Activated naive CD4-positive, alpha-beta T cell (primary cell): Measurements from ENCODE around the gene CPNE5.
"Not testable (repeated sequence)": the region's sequence is repeated elsewhere in the genome, so short reads cannot be mapped to it uniquely, and the experiment has no call there.

Source experiments
- DNase-seq, 4 experiments: peaks; one replicate each; lab custom pipeline; 2025; lab: John Stamatoyannopoulos, UW

The CPNE5 gene

DNA sequence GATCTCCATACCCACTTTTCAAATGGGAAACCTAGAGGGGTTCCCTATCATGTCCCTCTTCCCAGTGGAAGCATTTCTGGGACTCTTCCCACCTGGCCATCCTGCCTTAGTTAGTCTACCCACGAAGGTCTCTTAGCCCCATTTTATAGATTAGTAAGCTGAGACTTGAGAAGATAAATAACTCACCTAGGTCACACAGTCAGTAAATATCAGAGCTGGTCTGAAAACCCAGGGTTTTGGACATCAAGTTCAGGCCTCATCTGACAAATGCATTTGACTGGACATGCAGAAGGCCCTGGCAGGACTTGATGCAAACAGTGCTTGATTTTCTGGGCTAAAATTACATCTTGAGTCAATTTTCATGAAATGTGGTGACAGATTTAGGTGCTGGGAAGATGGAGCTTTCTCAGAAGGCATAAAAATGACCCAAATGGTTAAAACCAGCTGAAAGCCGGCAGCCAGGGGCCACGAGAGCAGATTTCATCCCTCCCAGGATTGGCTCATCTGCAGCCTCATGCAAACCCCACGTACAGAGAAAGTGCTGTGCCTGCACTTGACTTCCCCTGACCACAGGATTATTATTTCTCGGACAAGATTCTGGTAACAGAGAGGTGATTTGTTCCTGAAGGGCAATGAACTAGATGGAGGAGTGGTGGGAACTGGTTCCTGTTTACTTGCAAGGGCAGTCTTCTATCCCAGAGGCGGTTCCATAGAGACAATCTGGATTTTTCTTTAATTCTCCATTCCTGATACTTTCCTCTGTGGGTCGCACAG, 23.1 kb downstream of the CPNE5 start:
- DNase-seq: no peak

DNA sequence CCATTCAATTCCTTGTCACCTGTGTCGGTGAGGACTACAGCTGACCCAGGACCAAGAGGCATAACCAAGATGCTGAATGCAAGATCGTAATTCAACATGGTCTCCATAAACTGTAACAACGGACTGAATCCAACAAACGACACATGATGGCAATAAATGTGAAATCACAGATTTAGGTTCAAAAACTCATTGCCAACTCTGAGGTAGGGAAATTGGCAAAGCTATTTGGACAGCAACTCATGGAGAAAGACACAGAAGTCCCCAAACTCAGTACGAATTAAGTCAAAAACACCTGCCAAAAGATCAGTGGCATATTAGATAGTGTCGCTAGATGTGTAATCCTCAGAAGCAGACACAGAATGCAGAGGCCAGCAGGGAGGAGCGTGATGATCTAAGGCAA, 25.0 kb downstream of the CPNE5 start:
- no peak for DNase-seq

GRCh38 chr6:36813526-36813925, 25.7 kb downstream of the CPNE5 start:
- DNase-seq: no peak

GRCh38 chr6:36813047-36813446, 26.2 kb downstream of the CPNE5 start:
- not testable (repeated sequence) for DNase-seq

DNA sequence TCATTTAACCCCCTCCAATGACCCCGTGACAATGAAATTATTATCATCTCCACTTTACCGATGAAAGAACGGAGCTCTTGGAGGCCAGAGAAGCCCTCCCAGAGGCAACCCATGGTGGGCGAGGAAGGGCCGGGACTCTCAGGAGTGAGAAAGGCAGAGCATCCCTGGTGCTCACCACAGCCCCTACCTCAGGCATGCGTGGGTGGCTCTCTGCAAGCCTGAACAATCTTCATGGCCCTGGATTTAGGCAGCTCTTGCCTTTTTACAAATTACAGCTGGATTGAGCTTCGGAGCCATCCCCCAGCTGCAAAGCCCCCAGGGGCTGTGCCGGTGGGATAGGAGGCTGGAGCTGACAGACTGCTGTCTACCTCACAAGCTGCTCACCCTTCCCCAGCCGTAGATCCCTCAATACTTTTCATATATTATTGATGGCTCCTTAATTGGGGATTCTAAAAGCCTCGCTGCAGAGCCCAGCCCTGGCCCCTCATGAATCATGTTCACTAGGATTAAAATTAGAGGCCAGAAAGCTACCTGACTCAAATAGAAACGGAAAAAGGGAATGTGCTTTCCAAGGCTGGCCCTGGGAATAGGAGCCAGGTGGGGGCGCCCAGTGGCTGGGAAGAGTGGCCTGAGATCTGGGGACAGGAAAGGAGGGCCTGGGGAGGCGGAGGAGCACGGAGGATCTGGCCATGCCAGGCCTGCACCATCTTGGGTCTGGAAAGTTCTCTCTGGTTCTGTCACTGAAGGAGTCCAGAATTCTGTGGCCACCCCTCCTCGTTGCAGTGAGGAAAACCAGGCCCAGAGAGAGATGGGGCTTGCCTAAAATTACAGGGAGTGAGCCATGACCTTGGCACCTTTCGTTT, 29.1 kb downstream of the CPNE5 start:
- DNase-seq: no peak

GRCh38 chr6:36809156-36809555, 30.1 kb downstream of the CPNE5 start:
- no peak for DNase-seq

DNA sequence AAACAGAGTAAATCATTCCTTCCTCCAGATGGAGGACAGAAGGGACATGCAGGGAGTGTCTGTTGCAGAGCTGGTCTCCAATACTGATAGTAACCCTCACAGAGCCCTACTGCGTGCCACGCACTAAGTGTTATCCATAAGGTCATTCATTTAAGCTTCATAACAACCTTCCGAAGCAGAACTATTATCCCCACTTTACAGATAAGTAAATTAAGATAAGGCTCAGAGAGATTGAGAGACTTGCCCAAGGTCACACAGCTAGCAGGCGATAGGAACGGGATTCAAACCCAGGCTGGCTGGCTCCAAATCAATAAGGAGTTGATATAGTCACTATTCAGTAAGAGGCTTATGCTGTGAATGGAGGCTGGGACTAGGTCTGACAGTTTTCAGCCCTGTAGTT, 30.6 kb downstream of the CPNE5 start:
- DNase-seq: no peak

GRCh38 chr6:36807750-36808149, 31.5 kb downstream of the CPNE5 start:
- no peak for DNase-seq

- DNase-seq: no peak
These were observed 32.1 kb downstream of the CPNE5 start for GRCh38 chr6:36807143-36807542.

- no peak for DNase-seq
These were observed 33.3 kb downstream of the CPNE5 start for GRCh38 chr6:36805917-36806316.

- no peak for DNase-seq
These were observed 34.0 kb downstream of the CPNE5 start for GRCh38 chr6:36805096-36805797.

DNA sequence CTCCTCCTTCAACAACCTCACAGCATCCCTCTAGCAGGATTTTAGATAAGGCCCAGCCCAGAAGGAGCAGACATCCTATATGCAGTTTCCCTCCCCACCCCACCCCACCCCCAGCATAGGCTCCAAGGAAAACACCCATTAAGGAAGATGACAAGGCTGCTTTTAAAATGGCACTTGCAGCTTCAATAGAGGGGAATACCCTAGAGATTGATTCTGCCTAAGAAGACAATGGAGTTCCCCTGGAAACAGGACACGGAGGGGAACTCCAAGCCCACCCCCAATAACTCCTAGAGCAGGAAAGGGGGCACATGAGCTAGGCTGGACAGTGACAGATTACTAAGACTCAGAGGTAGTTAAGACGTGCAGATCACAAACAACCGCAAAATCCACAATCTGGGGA, 34.7 kb downstream of the CPNE5 start:
- DNase-seq: no peak

DNA sequence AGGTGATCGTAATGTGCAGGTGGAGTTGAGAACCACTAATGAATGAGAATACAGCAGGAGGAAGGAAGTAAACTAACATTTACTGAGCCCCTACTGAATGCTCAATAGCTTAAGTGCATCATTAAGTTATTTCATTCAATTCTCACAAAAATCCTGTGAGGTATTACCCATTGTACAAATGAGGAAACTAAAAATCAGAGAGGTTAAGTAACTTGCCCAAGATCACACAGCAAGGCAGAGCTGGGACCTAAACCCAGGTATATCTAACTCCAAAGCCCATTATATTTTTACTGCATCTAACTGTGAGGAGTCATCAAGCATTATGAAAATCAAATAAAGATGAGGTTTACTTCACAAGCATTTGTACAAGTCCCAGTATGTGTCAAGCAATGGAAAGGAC, 35.3 kb downstream of the CPNE5 start:
- DNase-seq: no peak

DNA sequence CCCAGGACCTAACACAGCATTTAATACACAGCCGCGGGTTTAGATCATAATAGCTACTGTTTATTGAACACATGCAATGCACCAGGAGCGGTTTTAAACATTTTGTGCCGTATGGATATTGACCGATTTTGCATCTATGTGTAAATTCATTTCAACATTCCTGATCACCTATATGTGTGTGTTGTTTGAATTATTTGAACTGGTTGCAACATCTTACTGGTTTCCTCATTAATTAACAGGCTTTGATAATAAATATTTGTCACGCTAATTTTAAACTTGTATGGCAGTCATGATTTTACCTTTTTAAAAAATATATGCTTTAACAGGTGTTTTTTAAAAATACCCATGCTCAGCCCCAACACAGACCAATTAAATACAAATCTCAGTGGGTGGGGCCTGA, 35.8 kb downstream of the CPNE5 start:
- no peak for DNase-seq

- DNase-seq: no peak
These were observed 38.8 kb downstream of the CPNE5 start for GRCh38 chr6:36800223-36801076.

GRCh38 chr6:36798852-36799251, 40.4 kb downstream of the CPNE5 start:
- no peak for DNase-seq

GRCh38 chr6:36797653-36798052, 41.6 kb downstream of the CPNE5 start:
- DNase-seq: no peak

- no peak for DNase-seq
These were observed 42.2 kb downstream of the CPNE5 start for GRCh38 chr6:36797055-36797454.

DNA sequence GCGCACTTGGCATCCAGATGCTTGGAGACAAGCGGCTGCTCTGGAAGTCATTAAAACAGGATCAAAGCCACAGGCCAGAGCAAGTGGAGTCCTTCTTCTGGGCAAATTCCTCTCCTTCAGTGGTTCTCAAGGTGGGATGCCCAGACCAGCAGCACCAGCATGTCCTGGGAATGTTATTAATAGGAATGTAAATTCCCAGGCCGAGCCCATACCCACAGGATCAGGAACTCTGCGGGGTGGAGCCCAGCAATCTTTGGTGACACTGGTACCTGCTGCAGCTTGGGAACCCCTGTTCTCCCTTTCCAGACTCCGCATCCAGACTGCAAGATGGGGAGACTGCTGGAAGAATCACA, 44.6 kb downstream of the CPNE5 start:
- DNase-seq: no peak

DNA sequence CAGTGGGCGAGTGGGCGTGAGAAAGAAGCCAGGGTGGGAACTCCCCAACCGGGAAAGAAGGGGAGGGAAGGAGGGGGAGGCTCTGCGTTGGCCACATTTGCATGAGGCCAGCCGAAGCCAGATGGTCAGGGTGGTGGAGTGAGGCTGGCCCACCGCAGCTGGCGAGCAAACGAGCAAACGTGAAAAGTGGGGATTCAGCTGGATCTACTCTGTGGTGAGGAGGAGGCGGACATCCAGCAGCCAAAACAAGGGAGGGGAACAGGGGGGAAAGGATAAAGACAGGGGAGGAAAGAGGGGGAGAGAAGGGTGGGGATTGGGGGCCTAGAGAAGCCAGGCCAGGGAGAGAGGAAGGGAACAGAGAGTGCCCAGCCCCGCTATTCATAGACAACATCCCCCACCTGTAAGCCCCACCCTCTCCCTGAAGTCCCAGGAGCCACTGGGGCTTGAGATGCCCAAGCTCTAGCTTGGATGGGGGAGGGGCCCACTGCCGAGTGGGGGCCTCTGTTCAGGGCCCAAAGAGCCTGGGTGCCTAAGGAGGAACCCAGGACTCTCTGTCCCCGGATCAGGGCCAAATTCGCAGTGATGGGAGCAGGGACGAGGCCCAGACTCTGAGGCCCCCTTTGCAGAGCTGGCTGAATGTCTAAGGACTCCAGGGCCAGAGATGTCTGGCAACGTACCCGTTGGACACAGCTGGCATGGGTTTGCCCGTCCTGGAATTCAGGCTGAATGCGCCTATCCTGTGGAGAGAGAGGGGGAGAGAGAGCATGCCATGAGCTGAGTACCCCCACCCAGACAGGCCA, 45.1 kb downstream of the CPNE5 start:
- DNase-seq: no peak

DNA sequence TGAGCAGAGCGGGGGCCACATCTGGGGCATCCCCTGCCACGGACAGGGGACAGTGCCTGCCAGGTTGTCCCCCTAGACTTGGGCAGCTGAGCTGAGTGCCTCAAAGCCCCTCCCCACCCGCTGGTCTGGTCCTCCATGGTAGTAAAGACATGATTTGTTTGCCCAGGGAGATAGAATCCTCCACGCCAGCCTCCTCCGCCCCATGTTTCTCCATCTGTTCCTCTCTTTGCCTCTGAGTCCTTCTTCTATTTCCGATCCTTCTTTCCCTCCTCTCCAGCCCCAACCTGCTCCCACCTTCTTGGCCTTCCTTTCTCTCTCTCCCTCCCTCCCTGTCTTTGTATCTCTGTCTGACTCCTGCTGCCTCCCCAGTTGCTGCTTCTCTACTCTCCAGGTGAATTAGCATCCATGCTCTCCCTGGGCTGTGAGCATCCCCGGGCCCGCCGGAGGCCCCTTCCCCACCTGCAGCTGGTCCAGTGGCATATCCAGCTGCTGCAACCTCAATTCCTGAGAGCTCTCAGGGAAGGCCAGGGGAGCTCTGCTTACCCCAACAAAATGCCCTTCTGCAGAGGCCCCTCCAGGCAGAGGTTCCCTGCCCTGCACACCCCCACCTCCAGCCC, 45.8 kb downstream of the CPNE5 start:
- DNase-seq: no peak
